HEK293T (cell line): ENCODE measurements around the gene GADD45A.

Experiments
- ARNT ChIP-seq: fragments of 450-650 bp; IDR thresholded peaks from 2 replicates; pipeline ENCODE4 v1.6.1; 2017; ENCODE audit warnings: mild to moderate bottlenecking
- BHLHE40 ChIP-seq: fragments of 450-650 bp; IDR thresholded peaks from 2 replicates; pipeline ENCODE4 v1.6.1; 2016; ENCODE audit warnings: mild to moderate bottlenecking, moderate library complexity, borderline replicate concordance
- CTBP1 ChIP-seq: fragments of 450-650 bp; IDR thresholded peaks from 2 replicates; pipeline ENCODE4 v1.6.1; 2016; ENCODE audit warnings: borderline replicate concordance
- ELF4 ChIP-seq: fragments of 450-650 bp; IDR thresholded peaks from 2 replicates; pipeline ENCODE4 v1.6.1; 2017; ENCODE audit warnings: antibody characterized with exemption
- FOXA1 ChIP-seq: fragments of 450-650 bp; IDR thresholded peaks from 2 replicates; pipeline ENCODE4 v1.6.1; 2016; ENCODE audit warnings: mild to moderate bottlenecking
- FOXK2 ChIP-seq: fragments of 450-650 bp; IDR thresholded peaks from 2 replicates; pipeline ENCODE4 v1.6.1; 2016; ENCODE audit warnings: mild to moderate bottlenecking
- FOXM1 ChIP-seq: fragments of 450-650 bp; IDR thresholded peaks from 2 replicates; pipeline ENCODE4 v1.6.1; 2017; ENCODE audit warnings: mild to moderate bottlenecking, borderline replicate concordance
- HDGF ChIP-seq: fragments of 450-650 bp; IDR thresholded peaks from 2 replicates; pipeline ENCODE4 v1.6.1; 2017; ENCODE audit warnings: antibody characterized with exemption, borderline replicate concordance
- L3MBTL2 ChIP-seq: fragments of 450-650 bp; conservative IDR thresholded peaks from 2 replicates; pipeline ENCODE4 v1.6.1; 2016; ENCODE audit warnings: mild to moderate bottlenecking
- TF ChIP-seq, protein P1 (sequence below): fragments of 450-650 bp; IDR thresholded peaks from 2 replicates; pipeline ENCODE4 v1.6.1; 2016

GRCh38 chr1:67655581-67655980 is 29.4 kb upstream of the GADD45A start:
- TF ChIP-seq BHLHE40: no peak
- TF ChIP-seq CTBP1: no peak
- TF ChIP-seq, protein P1, sequence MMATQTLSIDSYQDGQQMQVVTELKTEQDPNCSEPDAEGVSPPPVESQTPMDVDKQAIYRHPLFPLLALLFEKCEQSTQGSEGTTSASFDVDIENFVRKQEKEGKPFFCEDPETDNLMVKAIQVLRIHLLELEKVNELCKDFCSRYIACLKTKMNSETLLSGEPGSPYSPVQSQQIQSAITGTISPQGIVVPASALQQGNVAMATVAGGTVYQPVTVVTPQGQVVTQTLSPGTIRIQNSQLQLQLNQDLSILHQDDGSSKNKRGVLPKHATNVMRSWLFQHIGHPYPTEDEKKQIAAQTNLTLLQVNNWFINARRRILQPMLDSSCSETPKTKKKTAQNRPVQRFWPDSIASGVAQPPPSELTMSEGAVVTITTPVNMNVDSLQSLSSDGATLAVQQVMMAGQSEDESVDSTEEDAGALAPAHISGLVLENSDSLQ: no peak
- TF ChIP-seq L3MBTL2: no peak
- no peak for TF ChIP-seq FOXM1
- TF ChIP-seq FOXA1: no peak
- TF ChIP-seq ELF4: no peak
- TF ChIP-seq ARNT: no peak
- no peak for TF ChIP-seq FOXK2
- TF ChIP-seq HDGF: no peak
